ENCODE measurements around the gene PODN.

The PODN gene

DNA sequence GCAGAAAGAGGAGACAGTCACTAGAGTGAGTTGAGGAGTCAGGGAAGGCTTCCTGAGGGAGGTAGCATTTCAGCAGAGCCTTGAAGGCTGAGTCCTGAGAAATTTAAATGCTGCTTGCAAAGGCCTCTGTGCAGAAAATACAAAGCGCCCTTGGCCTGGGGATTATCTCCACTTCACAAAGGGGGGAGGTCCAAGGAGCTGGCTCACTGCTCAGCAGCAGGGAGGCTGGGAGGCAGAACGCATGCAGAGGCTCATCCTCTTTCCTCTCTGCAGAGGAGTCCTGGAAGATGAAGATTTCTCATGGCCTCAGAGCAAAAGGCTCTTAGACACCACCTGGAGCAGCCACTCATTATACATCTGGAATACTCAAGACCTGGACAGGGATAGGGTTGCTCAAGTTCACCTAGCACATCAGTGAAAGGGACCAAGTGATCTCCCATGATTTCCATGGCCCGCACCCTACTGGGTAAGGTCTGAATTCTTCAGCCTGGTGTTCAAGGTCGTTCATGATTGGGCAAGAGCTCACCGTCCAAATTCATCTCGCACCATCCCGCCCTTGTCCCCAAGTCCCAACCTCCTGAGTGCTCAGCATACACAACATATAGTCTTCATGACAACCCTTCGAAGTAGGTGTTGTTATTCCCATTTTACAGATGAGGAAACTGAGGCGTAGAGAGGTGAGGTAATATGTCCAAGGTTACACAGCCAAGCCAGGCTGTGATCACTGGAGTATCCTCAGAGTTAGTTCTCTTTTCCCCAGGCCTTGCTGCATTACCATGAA, 71.4 kb downstream of the PODN start:
- no peak for DNase-seq

DNA sequence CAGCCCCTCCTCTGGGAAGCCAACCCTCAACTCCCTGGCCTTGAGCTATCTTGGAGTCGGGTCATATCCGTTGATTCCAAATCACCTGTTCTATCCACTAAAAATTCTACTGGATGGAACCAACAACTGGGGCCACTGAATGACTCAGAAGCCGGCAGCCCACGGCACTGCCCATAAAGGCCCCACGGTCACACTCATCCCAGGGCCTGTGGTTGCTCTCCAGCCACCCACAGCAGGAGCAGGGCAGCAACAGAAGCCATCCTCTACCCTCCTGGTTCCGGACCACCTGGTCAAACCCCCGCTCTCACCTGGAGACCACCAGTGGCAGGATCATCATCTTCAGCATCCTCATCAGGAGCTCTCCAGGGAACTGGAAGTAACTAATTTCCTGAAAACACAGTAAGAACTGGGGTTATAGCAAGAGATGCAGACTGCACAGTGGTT, 72.1 kb downstream of the PODN start:
- no peak for DNase-seq

Measured in fibroblast of skin of abdomen (primary cell).